ENCODE results near the gene LRRC1. TPM values are rescaled to one million over a fixed set of nuclear protein-coding genes. Genes with fewer than 3 reads are reported as not detected.

LRRC1 gene
- total RNA-seq, 4 donors from 2014 or later = 41.7 to 52.4 (median 48.4) TPM

- Histone ChIP-seq H3K27me3 (no peaks in the 10 kb centered on the region), H3K4me3 (replicated peaks in 1 of 3) (no peak overlapping the region), H3K4me1 (peaks cover 10 to 35% of the 10 kb centered on the region in 2 donors), H3K9me3 (no peaks in the 10 kb centered on the region), H3K27ac (peak overlapping the region; percentile 71 to 94 (median 74)), H3K36me3 (no peaks in the 10 kb centered on the region)
- 32 to 37% methylated on average over 7 of the region's 7 CpGs for WGBS, 2 donors
- TF ChIP-seq POLR2A (IDR thresholded peaks at IDR 0.05) = no peak
- no peak for TF ChIP-seq CTCF (IDR thresholded peaks at IDR 0.05)
- intact Hi-C loops (cut with DNase I) = no loop called here
- DNase-seq = peak; percentile 73 to 78
Observed at GRCh38 chr6:53961679-53962370, 167.0 kb downstream of the LRRC1 start.

- TF ChIP-seq CTCF (IDR thresholded peaks at IDR 0.05) (no peak), POLR2A (IDR thresholded peaks at IDR 0.05) (no peak)
- Histone ChIP-seq H3K4me1 (peaks cover 19 to 35% of the 10 kb centered on the region in 2 donors), H3K27me3 (no peaks in the 10 kb centered on the region), H3K27ac (peak overlapping the region; percentile 71 to 94 (median 74)), H3K4me3 (replicated peaks in 1 of 3) (no peak overlapping the region), H3K9me3 (no peaks in the 10 kb centered on the region), H3K36me3 (no peaks in the 10 kb centered on the region)
- DNase-seq = no peak
- intact Hi-C loops (cut with DNase I) = no loop called here
- 50 to 69% methylated on average over 2 of the region's 2 CpGs for WGBS, 2 donors
Observed at GRCh38 chr6:53962646-53963045, 167.8 kb downstream of the LRRC1 start.

DNA sequence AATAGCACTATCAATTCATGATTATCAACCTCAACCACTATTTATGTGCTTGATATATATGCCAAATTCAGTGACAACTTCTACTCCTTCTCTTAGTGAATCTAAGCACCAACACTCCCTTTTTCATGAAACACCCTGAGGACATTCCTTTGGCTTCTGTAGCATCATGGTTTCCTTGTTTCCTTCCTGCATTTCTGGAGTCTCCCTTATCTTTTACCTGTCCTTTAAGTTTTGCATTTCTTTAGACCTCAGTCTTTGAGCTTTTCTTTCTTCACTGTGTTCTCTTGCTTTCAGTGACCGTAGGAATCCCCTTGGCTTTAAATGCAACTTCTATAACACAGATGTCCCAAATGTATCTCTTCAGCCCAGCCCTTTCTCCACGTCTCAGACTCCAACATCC is 172.6 kb downstream of the LRRC1 start:
- Histone ChIP-seq H3K4me1 (peaks cover 19 to 28% of the 10 kb centered on the region in 2 donors), H3K36me3 (no peaks in the 10 kb centered on the region), H3K27me3 (no peaks in the 10 kb centered on the region), H3K27ac (no peak overlapping the region), H3K4me3 (replicated peaks in 1 of 3) (no peak overlapping the region), H3K9me3 (no peaks in the 10 kb centered on the region)
- TF ChIP-seq CTCF (IDR thresholded peaks at IDR 0.05) (no peak), POLR2A (IDR thresholded peaks at IDR 0.05) (no peak)
- intact Hi-C loops (cut with DNase I) = no loop called here
- DNase-seq = no peak
- 85% methylated on average over 2 of the region's 2 CpGs for WGBS, 2 donors

Other genes with a start within 250 kb of the LRRC1 start
- gene GCLC, start 249.9 kb upstream of the LRRC1 start, total RNA-seq = 100 to 1,000 TPM in 1 of 4 donors, 10 to 100 TPM in 3; 67.3 to 210 (median 82.0) TPM
- gene KLHL31, start 129.2 kb upstream of the LRRC1 start, total RNA-seq = 1 to 10 TPM in 2 of 4 donors, under 1 TPM in 2; 0.54 to 1.6 (median 1.0) TPM

Data from thyroid gland (tissue), 4 donors.